Measurements from ENCODE around the gene NTN1.

NTN1 gene

GRCh38 chr17:9223531-9223930 lies 202.2 kb downstream of the NTN1 start:
- H3K4me3 ChIP-seq (ENCODE audit: low read length): no peak overlapping the region
- TF ChIP-seq ZNF274 (IDR thresholded peaks at IDR 0.05; ENCODE audit: low read depth, low read length): no peak

- TF ChIP-seq ZNF274 (IDR thresholded peaks at IDR 0.05; ENCODE audit: low read depth, low read length): no peak
- no peak overlapping the region for H3K4me3 ChIP-seq (ENCODE audit: low read length)
These were observed 203.2 kb downstream of the NTN1 start for GRCh38 chr17:9224485-9224884.

GRCh38 chr17:9225305-9226101 lies 204.2 kb downstream of the NTN1 start:
- H3K4me3 ChIP-seq (ENCODE audit: low read length): no peak overlapping the region
- no peak for TF ChIP-seq ZNF274 (IDR thresholded peaks at IDR 0.05; ENCODE audit: low read depth, low read length)

GRCh38 chr17:9226130-9226793 lies 205.0 kb downstream of the NTN1 start:
- TF ChIP-seq ZNF274 (IDR thresholded peaks at IDR 0.05; ENCODE audit: low read depth, low read length): no peak
- no peak overlapping the region for H3K4me3 ChIP-seq (ENCODE audit: low read length)

- H3K4me3 ChIP-seq (ENCODE audit: low read length): no peak overlapping the region
- no peak for TF ChIP-seq ZNF274 (IDR thresholded peaks at IDR 0.05; ENCODE audit: low read depth, low read length)
These were observed 205.5 kb downstream of the NTN1 start for GRCh38 chr17:9226794-9227135.

GRCh38 chr17:9227819-9228407 lies 206.6 kb downstream of the NTN1 start:
- TF ChIP-seq ZNF274 (IDR thresholded peaks at IDR 0.05; ENCODE audit: low read depth, low read length): no peak
- H3K4me3 ChIP-seq (ENCODE audit: low read length): no peak overlapping the region

- H3K4me3 ChIP-seq (ENCODE audit: low read length): no peak overlapping the region
- no peak for TF ChIP-seq ZNF274 (IDR thresholded peaks at IDR 0.05; ENCODE audit: low read depth, low read length)
These were observed 207.3 kb downstream of the NTN1 start for GRCh38 chr17:9228408-9229159.

GRCh38 chr17:9229160-9229825 lies 208.0 kb downstream of the NTN1 start:
- H3K4me3 ChIP-seq (ENCODE audit: low read length): no peak overlapping the region
- no peak for TF ChIP-seq ZNF274 (IDR thresholded peaks at IDR 0.05; ENCODE audit: low read depth, low read length)

GRCh38 chr17:9229826-9230201 lies 208.5 kb downstream of the NTN1 start:
- H3K4me3 ChIP-seq (ENCODE audit: low read length): no peak overlapping the region
- TF ChIP-seq ZNF274 (IDR thresholded peaks at IDR 0.05; ENCODE audit: low read depth, low read length): no peak

GRCh38 chr17:9230346-9230745 lies 209.0 kb downstream of the NTN1 start:
- no peak for TF ChIP-seq ZNF274 (IDR thresholded peaks at IDR 0.05; ENCODE audit: low read depth, low read length)
- no peak overlapping the region for H3K4me3 ChIP-seq (ENCODE audit: low read length)

- no peak overlapping the region for H3K4me3 ChIP-seq (ENCODE audit: low read length)
- TF ChIP-seq ZNF274 (IDR thresholded peaks at IDR 0.05; ENCODE audit: low read depth, low read length): no peak
These were observed 209.6 kb downstream of the NTN1 start for GRCh38 chr17:9230861-9231260.

- no peak for TF ChIP-seq ZNF274 (IDR thresholded peaks at IDR 0.05; ENCODE audit: low read depth, low read length)
- H3K4me3 ChIP-seq (ENCODE audit: low read length): no peak overlapping the region
These were observed 210.3 kb downstream of the NTN1 start for GRCh38 chr17:9231449-9232154.

GRCh38 chr17:9232155-9232475 lies 210.8 kb downstream of the NTN1 start:
- TF ChIP-seq ZNF274 (IDR thresholded peaks at IDR 0.05; ENCODE audit: low read depth, low read length): no peak
- H3K4me3 ChIP-seq (ENCODE audit: low read length): no peak overlapping the region

All from GM08714 (cell line).